Stimulated activated CD4-positive, alpha-beta T cell treated with anti-CD3 and anti-CD28 coated beads, Interleukin-15, amount 100 ng/mL, for 24 hours (primary cell): ENCODE data around the gene CHSY1.

Source experiments
- DNase-seq: peaks from one replicate; pipeline ENCODE4 v3.0.0-alpha.2; 2020

CHSY1 gene

DNA sequence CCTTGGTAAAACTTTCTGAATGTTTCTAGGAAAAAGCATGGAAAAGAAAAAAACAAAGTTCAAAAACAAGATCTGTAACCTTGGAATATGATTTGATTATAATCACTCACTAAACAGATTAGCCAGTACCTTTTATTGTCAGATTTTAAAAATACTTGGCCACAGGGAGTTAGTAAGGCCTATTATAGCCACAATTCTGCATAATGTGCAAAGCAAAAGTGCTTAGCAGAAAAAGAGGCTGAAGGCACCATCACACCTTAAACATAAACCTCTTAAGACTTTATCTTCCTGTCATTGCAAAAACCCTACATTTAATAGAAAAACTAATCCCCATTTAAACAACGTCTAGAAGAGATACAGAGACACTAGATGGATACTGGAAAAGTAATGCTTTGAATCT, 41.8 kb downstream of the CHSY1 start:
- no peak for DNase-seq

DNA sequence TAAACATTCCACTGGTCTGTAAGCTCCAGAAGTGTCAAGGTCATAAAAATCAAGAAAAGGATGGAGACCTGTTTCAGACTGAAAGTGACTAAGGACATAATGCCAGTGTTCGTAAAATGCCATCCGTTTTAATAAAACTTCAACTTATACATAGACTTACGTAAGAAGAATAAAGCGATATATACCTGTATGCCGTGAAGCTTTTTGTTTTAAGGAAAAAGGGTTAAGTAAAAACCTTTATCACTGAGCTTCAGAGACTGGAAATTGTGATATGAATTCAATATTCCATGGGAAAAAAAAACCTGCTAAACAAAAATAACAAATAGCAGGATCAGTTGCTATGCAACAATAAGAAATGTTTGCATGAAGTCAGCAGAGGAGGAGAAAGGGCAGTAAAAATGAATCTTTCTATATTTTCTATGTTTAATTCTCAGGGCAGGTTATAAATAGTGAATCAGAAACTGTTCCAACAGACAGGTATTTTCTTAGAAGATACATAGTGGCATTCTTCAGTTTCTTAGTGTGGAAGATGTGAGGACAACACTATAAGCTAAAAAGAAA, 42.5 kb downstream of the CHSY1 start:
- no peak for DNase-seq

DNA sequence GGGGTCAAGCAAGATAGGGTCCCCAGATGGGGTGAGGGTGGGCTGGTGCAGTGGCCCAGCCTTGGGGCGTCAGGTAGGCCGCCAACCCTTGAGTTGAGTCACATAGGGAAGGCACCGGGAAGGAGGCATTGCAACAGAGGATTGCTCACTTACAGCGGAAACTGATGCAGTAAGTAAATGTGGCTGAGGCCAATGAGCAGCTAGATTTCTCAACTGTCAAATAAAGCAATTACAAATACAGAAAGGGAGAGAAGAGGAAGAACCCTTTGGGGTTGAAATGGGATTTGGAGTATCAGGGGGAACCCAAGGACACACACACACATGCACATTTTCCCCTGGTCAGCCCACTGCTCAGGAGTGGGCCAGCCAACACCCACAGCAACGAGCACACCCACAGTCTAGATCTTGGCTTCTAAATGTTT, 44.0 kb downstream of the CHSY1 start:
- no peak for DNase-seq

DNA sequence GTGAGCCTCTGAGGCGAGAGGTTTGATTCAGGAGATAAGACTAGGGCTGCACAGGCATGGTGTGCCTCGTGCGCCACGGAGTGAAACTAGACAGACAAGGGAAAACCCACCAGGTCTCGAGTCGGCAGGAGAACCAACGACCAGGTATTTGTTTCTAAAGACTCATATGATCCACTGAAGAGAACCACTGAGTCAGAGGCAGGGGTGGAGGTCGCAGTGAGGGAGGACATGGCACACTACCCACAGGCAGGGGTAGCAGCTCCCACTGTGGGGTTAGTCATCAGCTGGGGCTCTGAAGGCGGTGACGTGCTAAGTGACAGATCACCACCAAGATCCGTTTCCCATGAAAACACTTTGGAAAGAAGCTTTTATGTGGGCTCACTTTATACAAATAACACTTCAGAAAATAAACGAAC, 45.7 kb downstream of the CHSY1 start:
- DNase-seq: peak; percentile 91

DNA sequence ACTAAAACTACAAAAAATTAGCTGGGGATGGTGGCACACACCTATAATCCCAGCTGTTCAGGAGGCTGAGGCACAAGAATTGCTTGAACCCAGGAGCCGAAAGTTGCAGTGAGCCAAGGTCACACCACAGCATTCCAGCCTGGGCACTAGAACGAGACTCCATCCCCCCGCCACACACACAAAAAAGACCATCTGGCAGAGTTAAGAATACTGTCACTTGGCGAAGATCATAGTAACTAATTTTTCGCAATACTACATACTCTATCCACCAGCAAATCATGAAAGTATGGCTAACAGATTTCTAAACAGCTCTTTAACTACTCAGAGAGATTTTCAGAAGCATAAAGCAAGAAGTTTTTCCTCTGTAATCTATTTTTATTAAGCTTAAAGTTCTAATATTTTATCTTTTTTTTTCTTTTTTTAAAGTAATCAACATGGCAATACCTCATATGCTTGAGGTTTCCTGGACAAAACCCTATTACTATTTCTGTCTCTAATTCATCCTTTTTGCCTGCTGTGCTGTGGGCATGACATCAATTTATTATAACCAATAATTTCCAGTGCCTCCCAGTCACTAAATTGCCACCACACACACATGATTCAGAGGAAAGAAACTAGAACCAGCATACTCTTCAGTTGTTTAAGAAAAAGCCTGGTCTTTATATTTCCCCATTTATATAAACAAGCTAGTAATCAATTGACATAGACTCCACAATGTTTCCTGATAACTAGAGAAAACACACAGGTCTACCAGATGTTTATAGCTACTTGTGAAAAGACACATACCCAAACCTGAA, 46.9 kb downstream of the CHSY1 start:
- no peak for DNase-seq

DNA sequence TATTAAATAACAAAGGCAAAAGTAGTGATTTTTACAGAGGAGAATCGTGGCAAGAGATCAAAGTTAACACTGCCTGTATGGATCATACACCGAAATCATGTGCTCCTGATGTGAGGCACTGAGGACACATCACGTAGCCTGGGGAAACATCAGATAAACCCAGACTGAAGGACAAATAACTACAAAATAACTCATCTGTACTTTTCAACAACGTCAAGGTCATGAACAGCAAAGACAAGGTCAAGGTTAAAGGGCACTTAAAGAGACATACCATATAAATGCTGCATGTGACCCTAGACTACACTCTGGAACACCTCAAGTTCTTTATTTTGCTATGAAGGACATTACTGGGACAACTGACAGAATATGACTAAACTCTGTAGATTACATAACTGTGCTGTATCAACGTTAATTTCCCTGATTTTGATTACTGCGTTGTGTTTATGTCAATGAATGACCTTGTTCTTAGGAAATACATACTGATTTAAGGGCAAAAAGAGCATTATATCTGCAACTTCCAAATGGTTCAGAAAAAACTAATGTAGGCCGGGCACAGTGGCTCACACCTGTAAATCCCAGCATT, 48.1 kb downstream of the CHSY1 start:
- no peak for DNase-seq

DNA sequence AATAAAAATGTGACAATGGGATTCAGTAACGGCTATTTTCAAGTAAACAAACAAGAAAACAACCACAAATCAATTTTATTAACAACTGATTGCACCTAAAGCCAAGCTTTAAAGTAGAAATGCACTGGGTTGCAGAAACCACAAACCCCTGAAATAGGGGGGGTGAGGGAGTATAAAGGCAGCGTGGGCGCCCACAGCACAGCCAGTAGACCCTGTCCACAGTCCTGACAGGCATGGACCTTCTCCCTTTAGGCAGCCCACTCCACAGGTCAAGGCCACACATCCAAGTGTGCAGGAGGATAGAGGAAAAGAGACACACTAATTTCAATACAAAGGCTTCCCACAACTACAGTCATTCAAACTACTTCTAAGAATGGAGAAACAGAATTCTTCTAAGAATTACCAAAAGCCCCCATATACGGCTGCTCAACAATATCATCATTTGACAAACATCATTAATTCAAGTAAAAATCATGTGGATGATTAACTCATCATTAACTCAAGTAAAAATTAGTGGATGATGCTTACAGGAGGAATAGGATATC, 48.7 kb downstream of the CHSY1 start:
- DNase-seq: no peak

DNA sequence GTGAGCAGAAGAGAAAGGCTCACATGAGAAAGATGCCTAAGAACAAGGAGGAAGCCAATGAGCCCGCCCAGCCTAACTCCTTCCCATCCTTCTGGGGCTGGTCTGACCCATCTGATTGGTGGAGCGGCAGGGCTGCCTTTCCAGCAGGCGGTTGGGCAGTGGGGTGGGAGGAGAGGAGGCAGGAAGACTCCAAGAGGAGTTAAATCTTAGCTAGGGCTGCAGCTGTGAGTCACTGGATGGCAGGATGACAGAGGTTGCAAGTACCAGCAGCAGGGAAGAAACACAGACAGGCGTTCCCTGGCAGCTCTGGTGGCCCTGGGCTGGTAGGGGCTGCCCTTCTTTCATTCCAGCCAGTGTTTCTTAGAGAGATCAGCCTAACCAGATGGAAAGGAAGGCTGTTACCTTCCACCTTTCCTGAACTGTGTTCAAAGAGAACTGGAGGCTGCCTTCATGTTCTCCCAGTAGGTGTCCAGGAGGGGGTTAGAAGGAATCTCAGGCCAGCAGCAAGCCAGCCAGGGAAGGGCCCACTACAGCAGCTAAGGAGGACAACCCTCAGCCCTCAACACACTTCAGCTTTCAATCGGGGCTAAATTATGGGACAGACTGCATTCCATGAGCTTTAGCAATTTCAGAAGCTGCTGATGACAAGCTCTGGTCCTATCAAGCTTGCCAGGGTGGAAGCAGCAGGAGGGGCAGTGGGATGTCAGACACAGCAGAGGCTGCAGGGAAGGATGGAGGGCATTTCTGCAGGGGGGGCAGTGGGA, 50.3 kb downstream of the CHSY1 start:
- peak; percentile 52 for DNase-seq

DNA sequence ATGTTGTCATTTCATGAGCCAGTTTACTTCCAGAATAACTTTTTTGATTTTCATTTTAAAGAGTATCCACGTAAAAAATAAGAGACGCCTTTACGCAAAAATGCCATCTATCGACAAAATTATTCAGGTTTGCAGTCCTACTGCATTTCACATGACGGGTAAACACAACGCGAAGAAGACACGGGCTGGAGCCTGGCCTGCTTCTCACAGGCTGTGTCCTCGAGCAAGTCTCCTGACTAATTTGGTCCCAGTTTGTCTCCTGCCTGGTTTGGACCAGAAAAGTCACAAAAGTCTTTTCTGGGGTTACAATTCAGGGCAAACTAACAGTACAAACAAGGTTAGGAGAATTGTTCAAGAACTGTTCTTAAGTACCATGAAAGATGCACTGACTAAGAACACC, 51.7 kb downstream of the CHSY1 start:
- no peak for DNase-seq

DNA sequence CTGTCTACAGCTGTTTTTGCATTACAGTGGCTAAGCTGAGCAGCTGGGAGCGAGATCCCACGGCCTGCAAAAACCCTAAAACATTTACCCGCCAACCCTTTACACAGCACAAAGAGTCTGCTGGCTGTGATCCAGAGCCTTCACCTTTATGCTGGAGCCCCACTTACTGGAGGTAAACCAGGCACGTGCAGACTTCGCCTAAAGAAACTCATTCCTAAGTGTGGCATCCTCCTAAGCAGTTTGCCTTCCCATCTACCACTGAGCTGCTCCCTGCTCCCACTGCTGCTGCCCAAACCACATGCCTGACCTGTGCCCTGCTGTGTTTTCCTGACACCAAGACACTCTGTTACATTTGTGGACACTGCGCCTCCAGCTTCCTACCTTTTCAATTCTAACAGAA, 53.0 kb downstream of the CHSY1 start:
- no peak for DNase-seq

DNA sequence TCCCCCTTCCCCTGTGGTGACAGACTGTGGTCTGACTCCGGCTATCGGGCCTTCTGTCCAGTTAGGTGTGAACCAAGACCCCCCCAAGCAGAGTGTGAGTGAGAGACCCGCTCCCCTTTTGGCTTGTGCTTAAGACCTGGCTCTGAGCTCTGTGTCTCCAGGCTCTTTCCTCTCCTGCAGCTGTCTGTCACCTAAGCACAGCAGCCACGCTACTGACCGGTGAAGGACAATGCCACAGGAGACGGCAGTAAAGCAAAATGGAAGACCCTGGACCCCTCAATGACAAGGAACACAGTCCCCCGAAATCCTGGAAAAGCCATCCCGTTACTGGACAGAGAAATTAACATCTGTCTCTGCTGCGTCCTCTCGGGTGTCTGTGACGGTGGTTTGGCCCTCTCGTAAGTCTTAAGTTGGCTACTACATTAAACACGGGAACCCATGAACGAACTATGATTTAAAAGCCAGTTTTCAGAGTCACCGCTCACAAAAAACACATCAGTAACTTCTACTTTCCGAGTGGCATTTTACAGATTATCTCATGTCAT, 53.7 kb downstream of the CHSY1 start:
- DNase-seq: no peak

DNA sequence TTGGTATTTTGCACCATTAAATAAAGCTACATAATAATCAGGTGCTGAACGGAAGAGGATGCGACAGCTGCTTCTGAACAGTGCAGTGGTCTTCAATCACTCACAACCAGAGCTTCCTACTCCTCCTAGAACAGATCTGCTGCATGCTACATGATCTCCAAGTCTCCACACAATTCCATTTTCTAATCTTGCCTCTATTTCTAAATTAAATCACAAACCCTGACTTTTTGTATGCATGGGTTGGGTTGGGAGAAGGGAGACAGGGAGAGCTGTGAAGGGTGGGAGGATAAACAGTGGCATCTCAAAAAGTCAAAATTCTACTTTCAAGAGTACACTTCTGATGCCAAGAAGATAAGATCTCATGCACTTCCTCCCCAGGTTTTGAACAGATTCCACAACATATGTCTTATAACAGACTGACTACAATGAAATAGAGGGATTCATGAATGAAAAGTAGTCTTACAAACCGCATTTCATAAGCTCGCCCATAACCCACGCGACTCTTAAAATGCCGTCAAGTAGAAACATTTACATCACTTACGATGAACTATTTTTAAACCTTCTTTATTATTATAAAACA, 57.2 kb downstream of the CHSY1 start:
- no peak for DNase-seq

DNA sequence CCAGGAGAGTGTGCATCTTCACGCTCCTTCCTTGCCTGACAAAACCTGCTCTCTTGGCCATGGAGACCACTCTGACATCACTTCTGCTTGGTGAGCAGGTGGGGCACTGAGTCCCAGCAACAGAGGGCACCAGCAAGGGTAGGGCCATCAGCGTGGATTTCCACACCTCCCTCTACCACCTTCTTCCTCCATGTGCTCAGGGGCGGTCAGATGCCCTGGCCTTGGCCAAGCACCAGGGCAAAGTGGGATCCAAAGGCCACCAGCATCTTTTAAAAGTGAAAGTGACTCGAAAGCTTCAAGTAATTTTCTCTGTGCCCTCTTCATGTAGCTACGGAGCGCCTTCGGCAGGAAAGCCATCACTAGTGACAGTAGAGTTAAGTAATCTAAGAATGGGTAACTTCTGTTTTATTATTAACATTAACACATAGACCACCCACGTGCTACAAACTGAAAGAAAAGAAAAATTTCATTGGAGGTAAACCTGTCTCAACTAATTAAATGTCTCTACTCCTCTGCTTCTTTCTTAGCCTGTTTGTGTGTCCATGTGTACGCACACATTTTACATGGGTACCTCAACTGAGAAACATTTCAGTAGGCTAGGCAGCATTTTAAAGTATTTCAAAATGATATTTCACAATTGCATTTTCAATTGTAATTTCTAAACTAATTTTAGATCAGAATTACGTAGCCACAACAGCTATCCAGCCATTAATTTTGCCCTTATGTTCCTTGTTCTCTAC, 57.9 kb downstream of the CHSY1 start:
- DNase-seq: no peak

DNA sequence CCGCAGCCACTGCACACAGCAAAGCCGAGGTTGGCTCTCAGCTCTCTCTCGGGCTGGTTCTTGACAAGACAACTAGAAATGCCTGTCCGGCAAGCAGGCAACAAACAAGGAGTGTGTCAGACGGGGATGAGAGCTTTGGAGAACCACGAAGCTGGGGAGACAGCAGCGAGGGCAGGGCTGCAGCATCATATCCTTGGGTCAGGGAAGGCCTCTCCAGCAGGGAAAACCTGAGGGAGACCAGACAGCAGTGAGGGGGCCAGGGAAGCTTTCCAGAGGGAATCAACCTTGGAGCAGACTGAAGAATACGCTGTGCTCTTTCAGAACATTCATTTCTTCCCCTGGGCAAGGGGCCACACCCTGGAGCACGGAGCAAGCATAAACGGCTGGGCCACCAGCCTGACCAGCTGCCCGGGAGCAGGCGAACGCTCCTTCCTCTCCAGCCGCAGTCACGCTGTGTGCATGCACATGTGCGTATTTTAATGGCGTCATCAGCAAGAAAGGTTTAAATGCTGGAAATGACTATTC, 58.7 kb downstream of the CHSY1 start:
- no peak for DNase-seq

DNA sequence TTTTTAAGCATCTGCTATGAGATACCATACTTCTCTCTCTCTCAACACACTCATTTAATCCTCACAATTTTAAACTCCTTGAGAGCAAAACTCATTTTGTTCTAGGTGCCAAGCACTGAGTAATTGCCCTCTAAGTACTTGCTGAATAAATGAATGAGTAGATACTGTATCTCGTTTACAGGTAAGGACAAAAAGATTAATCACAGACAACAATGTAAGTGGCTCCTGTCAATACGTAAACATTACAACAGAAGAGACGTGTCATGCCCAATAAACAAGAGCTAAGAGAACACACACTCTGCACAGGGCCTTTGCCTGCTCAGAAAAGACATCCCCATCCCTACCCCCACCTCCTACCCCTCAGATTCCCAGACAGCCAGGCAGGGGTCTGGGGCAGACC, 59.8 kb downstream of the CHSY1 start:
- no peak for DNase-seq

DNA sequence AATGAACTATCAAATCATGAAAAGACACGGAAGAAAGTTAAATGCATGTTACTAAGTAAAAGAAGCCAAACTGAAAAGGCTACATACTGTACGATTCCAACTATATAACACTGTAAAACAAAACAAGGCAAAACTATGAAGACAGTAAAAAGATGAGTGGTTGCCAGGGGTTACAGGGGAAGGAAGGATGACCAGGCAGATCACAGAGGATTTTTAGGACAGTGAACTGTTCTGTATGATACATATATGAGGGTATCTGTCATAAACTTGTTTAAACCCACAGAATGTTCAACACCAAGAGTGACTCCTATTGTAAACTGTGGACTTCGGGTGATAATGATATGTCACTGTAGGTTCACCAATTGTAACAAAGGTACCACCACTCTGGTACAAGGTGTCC, 60.6 kb downstream of the CHSY1 start:
- no peak for DNase-seq

DNA sequence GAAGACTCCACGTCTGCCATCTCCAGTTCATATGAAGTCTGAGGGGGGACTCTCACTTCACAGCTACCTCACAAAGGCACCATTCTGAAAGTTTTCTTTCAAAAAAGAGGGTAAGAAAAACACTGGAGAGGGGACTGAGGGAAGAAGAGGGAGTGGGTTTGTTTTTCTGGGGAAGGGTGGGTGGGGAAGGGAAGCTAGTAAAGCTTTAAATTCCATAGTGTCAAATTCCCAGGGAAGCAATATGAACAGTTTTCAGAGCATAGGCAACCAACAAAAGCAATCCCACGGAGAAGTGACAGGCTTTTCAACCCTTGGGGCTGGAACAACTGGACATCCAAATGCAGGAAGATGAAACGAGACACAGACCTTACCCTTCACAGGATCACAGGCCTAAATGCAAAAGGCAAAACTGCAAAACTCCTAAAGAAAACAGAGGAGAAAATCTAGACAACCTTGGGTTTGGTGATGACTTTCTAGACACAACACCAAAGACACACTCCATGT, 61.7 kb downstream of the CHSY1 start:
- no peak for DNase-seq

DNA sequence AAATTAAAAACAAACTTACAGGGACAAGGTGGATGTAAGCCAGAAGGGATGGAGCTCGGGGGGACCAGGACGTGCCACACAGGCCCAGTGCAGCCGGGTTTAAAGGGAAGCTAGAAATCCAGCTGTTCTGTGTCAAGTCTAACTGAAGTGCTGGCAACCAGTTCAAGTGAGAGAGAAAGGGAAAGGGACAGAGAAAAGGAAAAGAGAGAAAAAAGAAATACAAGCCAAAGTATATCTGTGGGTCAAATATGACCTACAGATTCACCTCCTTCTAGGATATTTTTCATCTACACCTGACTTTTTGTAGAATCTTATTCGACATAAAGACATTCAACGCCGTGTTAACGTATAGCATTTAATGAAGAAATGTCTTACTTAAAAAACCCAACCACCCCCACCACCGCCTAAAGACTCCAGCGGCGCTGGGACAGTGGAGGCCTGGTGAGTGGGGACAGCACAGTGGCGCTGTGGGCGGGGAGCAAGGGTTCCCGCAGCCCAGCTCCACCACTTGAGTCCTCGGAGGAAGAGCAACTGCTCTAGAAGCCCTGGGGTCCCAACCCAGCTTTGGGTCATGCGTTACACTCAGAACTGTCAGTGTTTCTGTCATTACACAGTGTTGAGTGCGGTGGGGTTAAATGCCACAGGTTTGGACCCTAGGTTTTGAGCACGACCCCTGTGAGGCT, 62.3 kb downstream of the CHSY1 start:
- no peak for DNase-seq

DNA sequence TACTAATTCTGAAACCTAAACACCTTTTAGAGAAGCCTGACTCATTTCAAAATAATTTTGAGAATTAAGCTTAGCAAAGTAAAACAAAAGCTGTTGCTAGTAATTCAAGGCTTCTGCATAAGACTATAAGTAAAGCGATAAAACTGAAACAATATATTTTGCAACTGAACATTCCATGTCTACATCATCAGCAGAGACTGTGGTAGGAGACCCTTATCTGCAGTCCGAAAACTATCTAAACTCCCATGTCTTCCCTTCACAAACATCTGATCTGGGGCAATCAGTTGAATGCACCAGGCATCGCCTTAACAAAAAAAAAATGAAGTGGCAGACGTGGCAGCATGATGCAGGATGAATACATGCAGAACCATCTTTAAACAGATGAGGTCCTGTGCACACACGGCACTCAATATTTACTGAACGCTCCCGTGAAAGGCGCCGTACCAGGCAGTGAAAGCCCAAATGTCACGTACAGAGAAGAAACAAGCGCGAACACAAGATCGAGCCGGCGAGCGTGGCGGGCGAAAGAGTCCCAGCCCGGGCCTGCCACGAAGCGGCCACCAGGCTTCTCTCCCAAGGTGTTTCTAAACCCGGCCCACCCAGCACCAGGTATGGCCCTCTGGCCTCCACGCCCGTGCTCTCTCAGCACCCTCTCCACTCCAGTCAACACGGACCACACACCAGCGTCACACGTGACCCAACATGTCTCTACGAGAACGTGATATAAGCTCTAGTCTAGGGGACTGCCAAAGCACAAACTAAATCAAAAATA, 63.0 kb downstream of the CHSY1 start:
- DNase-seq: no peak
